K562 (cell line): Measurements from ENCODE around the gene AFG1L. TPM values are rescaled to one million over a fixed set of nuclear protein-coding genes. Genes with fewer than 3 reads are reported as not detected.
A peak's percentile ranks its signal among the peaks of the same experiment; 100 is the strongest.

Source experiments
- ASH1L ChIP-seq: fragments of 450-650 bp; IDR thresholded peaks from 2 replicates; pipeline ENCODE4 v1.6.1; 2018; ENCODE audit warnings: borderline replicate concordance, mild to moderate bottlenecking, low read depth; ENCODE audit not compliant: partially characterized antibody
- CCNT2 ChIP-seq: IDR thresholded peaks from 2 replicates; pipeline ENCODE4 v1.6.1; 2011; ENCODE audit warnings: borderline replicate concordance, low read depth, mild to moderate bottlenecking, moderate library complexity, mixed read lengths, low read length; ENCODE audit not compliant: insufficient read length; ENCODE audit errors: extremely low read depth
- DMBX1 ChIP-seq: fragments of 250-450 bp; sonication (Bioruptor Pico); IDR thresholded peaks from 2 replicates; pipeline ENCODE4 v1.8.0; 2022; ENCODE audit warnings: inconsistent platforms, mild to moderate bottlenecking, moderate library complexity, borderline replicate concordance
- E2F3 ChIP-seq: fragments of 250-450 bp; sonication (Bioruptor Pico); IDR thresholded peaks from 2 replicates; pipeline ENCODE4 v1.4.0; 2020; ENCODE audit warnings: mild to moderate bottlenecking
- EGR1 ChIP-seq: fragments of 450-650 bp; conservative IDR thresholded peaks from 2 replicates; pipeline ENCODE4 v1.6.1; 2017; ENCODE audit warnings: mild to moderate bottlenecking
- FIP1L1 ChIP-seq: fragments of 200-400 bp; formaldehyde crosslinking; IDR thresholded peaks from 2 replicates; pipeline ENCODE4 v1.6.1; 2018; ENCODE audit warnings: mild to moderate bottlenecking, low read depth, low read length; ENCODE audit not compliant: poor library complexity, severe bottlenecking
- FOXK1 ChIP-seq: sonication (generic); formaldehyde crosslinking; IDR thresholded peaks from 2 replicates; pipeline ENCODE4 v1.8.0; 2022; ENCODE audit warnings: missing genetic modification reagents, mild to moderate bottlenecking, borderline replicate concordance
- MAZ ChIP-seq, 2 experiments: fragments of 450-650 bp in 1 of 2; sonication (generic) in 1 of 2; formaldehyde crosslinking; IDR thresholded peaks in 1 of 2; conservative IDR thresholded peaks in 1 of 2; 2 replicates each; pipeline versions ENCODE4 v1.4.0 to v1.5.0; 2020; ENCODE audit warnings: mild to moderate bottlenecking in 1 of 2, missing genetic modification reagents in 1 of 2
- NCOR1 ChIP-seq: fragments of 450-650 bp; IDR thresholded peaks from 2 replicates; pipeline ENCODE4 v1.6.1; 2016; ENCODE audit warnings: mild to moderate bottlenecking, moderate library complexity
- PCBP1 ChIP-seq: fragments of 200-400 bp; formaldehyde crosslinking; IDR thresholded peaks from 2 replicates; pipeline ENCODE4 v1.6.1; 2018; ENCODE audit warnings: mild to moderate bottlenecking, low read depth, low read length; ENCODE audit not compliant: poor library complexity, severe bottlenecking
- POLR2AphosphoS2 ChIP-seq: IDR thresholded peaks from 2 replicates; pipeline ENCODE4 v1.6.1; 2012; ENCODE audit warnings: low read length, improper control_type of control experiment
- RBFOX2 ChIP-seq: fragments of 200-400 bp; formaldehyde crosslinking; IDR thresholded peaks from 2 replicates; pipeline ENCODE4 v1.6.1; 2017; ENCODE audit warnings: low read depth, mild to moderate bottlenecking, low read length, moderate library complexity
- RBM14 ChIP-seq: fragments of 200-400 bp; formaldehyde crosslinking; IDR thresholded peaks from 2 replicates; pipeline ENCODE4 v1.6.1; 2018; ENCODE audit warnings: low read depth, mild to moderate bottlenecking, low read length, moderate library complexity, borderline replicate concordance; ENCODE audit not compliant: insufficient read depth
- SREBF2 ChIP-seq: sonication (generic); formaldehyde crosslinking; IDR thresholded peaks from 2 replicates; pipeline ENCODE4 v1.4.0; 2020; ENCODE audit warnings: mild to moderate bottlenecking, missing genetic modification reagents
- TCFL5 ChIP-seq: fragments of 250-450 bp; sonication (Bioruptor Pico); conservative IDR thresholded peaks from 2 replicates; pipeline ENCODE4 v1.6.1; 2021; ENCODE audit warnings: mild to moderate bottlenecking, moderate library complexity, matching md5 sums
- polyA plus RNA-seq, 8 experiments: library from polyadenylated mRNA; depleted of rRNA in 4 of 8; stranded (reverse) in 5 of 8; unstranded in 3 of 8; fragments of >200 nt; fragmentation: Nextera tagmentation in 2 of 8; fragmentation: Illumina TruSeq in 1 of 8; extraction: Ambion mirVana in 2 of 8; extraction: Trizol in 1 of 8; gene quantifications; 2 replicates each; pipeline versions ENCODE4 v1.2.1 to v1.2.3, GENCODE V29; 2011 to 2014; ENCODE audit warnings: inconsistent platforms in 1 of 8, missing spikeins in 1 of 8
- total RNA-seq, 7 experiments: library from RNA; depleted of rRNA in 6 of 7; stranded (reverse); fragments of >200 nt in 6 of 7; fragmentation: Illumina TruSeq in 2 of 7; extraction: Trizol in 2 of 7; gene quantifications; 2 replicates each; pipeline versions ENCODE4 v1.2.1 to v1.2.3, GENCODE V29; 2011 to 2021; ENCODE audit warnings: low replicate concordance in 1 of 7
- TF ChIP-seq, protein P1 (sequence below): IDR thresholded peaks from 2 replicates; pipeline ENCODE4 v1.6.1; 2011; ENCODE audit warnings: borderline replicate concordance, low read depth, mild to moderate bottlenecking, moderate library complexity, low read length; ENCODE audit not compliant: insufficient read depth, poor library complexity, severe bottlenecking
- TF ChIP-seq, protein P2 (sequence below): fragments of 450-650 bp; formaldehyde crosslinking; IDR thresholded peaks from 2 replicates; pipeline ENCODE4 v1.4.0; 2020; ENCODE audit warnings: mild to moderate bottlenecking, moderate library complexity
- TF ChIP-seq, protein P3 (sequence below): sonication (generic); formaldehyde crosslinking; IDR thresholded peaks from 2 replicates; pipeline ENCODE4 v1.9.0; 2022; ENCODE audit warnings: mild to moderate bottlenecking, missing genetic modification reagents
- TF ChIP-seq, protein P4 (sequence below): fragments of 450-650 bp; IDR thresholded peaks from 2 replicates; pipeline ENCODE4 v1.6.1; 2016; ENCODE audit warnings: borderline replicate concordance

The AFG1L gene
- total and polyA plus RNA-seq, 9 of the 15 experiments (the other 6 are each of a cell fraction or from before 2014, with no cell fraction given) = 2.2 to 15.5 (median 5.8) TPM

DNA sequence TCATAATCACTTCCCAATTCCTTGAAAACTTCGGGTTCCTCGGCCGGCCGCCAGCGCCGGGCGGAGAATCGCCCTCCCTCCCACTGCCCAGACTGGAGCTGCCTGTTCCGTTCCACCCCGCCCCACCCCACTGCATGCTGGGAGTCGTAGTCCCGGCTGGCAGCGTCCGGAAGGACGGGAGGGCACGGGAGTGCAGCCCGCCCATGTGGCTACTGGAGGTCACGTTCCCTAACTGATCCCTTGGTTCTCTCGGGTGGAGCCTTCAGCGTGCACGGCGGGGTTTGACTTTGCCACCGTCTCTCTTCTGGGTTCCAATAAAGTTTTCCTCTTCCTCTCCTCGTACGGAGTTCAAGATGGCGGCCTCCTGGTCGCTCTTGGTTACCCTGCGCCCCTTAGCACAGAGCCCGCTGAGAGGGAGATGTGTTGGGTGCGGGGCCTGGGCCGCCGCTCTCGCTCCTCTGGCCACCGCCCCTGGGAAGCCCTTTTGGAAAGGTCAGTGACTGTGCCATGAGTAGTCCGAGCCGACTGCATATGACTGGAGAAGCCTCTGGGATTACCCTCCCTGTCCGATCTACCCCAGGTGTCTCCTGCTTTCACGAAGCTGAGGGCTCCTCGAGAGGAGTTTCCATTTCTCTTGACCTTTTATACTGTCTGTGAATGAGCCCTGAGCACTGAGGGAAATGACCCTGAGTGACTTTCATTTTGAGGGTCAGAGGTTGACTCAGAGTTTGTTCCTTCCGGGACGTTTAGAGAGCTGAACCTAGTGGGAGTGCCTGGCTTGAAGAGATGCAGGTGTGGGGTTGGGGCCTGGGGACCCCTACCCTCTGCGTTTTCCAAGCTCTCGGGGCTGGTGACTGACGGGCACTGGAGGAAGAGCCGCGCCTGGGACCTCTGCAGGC, at the start of gene AFG1L (continued):
- TF ChIP-seq, protein P1, sequence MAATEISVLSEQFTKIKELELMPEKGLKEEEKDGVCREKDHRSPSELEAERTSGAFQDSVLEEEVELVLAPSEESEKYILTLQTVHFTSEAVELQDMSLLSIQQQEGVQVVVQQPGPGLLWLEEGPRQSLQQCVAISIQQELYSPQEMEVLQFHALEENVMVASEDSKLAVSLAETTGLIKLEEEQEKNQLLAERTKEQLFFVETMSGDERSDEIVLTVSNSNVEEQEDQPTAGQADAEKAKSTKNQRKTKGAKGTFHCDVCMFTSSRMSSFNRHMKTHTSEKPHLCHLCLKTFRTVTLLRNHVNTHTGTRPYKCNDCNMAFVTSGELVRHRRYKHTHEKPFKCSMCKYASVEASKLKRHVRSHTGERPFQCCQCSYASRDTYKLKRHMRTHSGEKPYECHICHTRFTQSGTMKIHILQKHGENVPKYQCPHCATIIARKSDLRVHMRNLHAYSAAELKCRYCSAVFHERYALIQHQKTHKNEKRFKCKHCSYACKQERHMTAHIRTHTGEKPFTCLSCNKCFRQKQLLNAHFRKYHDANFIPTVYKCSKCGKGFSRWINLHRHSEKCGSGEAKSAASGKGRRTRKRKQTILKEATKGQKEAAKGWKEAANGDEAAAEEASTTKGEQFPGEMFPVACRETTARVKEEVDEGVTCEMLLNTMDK = no peak
- no peak for TF ChIP-seq POLR2AphosphoS2
- TF ChIP-seq SREBF2 (CRISPR knock-in tag) = 0 out of 2 replicates have a peak, but pooled peaks have one; percentile 73
- no peak; the same call in none of the 2 replicates for TF ChIP-seq NCOR1
- TF ChIP-seq EGR1 = no peak
- TF ChIP-seq RBM14 = no peak
- TF ChIP-seq CCNT2 = peak; percentile 72
- no peak for TF ChIP-seq E2F3 (CRISPR knock-in tag)
- TF ChIP-seq TCFL5 (CRISPR knock-in tag) = no peak
- TF ChIP-seq RBFOX2 = peak; percentile 89
- peak; percentile 87 to 91 for TF ChIP-seq MAZ (CRISPR knock-in tag; conservative IDR thresholded peaks at IDR 0.05 in 1 of 2, IDR thresholded peaks at IDR 0.05 in 1 of 2)
- no peak for TF ChIP-seq ASH1L
- TF ChIP-seq, protein P2, sequence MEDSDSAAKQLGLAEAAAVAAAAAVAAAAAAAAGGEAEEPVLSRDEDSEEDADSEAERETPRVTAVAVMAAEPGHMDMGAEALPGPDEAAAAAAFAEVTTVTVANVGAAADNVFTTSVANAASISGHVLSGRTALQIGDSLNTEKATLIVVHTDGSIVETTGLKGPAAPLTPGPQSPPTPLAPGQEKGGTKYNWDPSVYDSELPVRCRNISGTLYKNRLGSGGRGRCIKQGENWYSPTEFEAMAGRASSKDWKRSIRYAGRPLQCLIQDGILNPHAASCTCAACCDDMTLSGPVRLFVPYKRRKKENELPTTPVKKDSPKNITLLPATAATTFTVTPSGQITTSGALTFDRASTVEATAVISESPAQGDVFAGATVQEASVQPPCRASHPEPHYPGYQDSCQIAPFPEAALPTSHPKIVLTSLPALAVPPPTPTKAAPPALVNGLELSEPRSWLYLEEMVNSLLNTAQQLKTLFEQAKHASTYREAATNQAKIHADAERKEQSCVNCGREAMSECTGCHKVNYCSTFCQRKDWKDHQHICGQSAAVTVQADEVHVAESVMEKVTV (CRISPR knock-in tag) = no peak
- TF ChIP-seq PCBP1 = no peak
- TF ChIP-seq FOXK1 = no peak
- TF ChIP-seq FIP1L1 = no peak
- TF ChIP-seq DMBX1 (CRISPR knock-in tag) = no peak
- TF ChIP-seq, protein P3, sequence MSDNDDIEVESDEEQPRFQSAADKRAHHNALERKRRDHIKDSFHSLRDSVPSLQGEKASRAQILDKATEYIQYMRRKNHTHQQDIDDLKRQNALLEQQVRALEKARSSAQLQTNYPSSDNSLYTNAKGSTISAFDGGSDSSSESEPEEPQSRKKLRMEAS (CRISPR knock-in tag) = peak; percentile 79
- TF ChIP-seq, protein P4, sequence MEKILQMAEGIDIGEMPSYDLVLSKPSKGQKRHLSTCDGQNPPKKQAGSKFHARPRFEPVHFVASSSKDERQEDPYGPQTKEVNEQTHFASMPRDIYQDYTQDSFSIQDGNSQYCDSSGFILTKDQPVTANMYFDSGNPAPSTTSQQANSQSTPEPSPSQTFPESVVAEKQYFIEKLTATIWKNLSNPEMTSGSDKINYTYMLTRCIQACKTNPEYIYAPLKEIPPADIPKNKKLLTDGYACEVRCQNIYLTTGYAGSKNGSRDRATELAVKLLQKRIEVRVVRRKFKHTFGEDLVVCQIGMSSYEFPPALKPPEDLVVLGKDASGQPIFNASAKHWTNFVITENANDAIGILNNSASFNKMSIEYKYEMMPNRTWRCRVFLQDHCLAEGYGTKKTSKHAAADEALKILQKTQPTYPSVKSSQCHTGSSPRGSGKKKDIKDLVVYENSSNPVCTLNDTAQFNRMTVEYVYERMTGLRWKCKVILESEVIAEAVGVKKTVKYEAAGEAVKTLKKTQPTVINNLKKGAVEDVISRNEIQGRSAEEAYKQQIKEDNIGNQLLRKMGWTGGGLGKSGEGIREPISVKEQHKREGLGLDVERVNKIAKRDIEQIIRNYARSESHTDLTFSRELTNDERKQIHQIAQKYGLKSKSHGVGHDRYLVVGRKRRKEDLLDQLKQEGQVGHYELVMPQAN = no peak; the same call in 1 of the 2 replicates
